ENCODE data around the gene TMEM208. TPM values are rescaled to one million over a fixed set of nuclear protein-coding genes. Genes with fewer than 3 reads are reported as not detected.

The TMEM208 gene
- polyA plus RNA-seq, 3 donors, result 34.2 to 48.7 (median 45.8) TPM

GRCh38 chr16:67244387-67245185 is 17.7 kb downstream of the TMEM208 start:
- DNase-seq (ENCODE audit: extremely low read depth in 1 of 11, low read depth in 9 of 11, low spot score in 4 of 11), result no peak

GRCh38 chr16:67245186-67245585 is 18.3 kb downstream of the TMEM208 start:
- DNase-seq (ENCODE audit: extremely low read depth in 1 of 11, low read depth in 9 of 11, low spot score in 4 of 11), result no peak

- peak in 1 of 11 donors; percentile 33 for DNase-seq (ENCODE audit: extremely low read depth in 1 of 11, low read depth in 9 of 11, low spot score in 4 of 11)
Measured at GRCh38 chr16:67245674-67246080, 18.7 kb downstream of the TMEM208 start.

- DNase-seq (ENCODE audit: extremely low read depth in 1 of 11, low read depth in 9 of 11, low spot score in 4 of 11), result peak; percentile 50 to 84 (median 73)
Measured at GRCh38 chr16:67246081-67246755, 19.3 kb downstream of the TMEM208 start.

DNA sequence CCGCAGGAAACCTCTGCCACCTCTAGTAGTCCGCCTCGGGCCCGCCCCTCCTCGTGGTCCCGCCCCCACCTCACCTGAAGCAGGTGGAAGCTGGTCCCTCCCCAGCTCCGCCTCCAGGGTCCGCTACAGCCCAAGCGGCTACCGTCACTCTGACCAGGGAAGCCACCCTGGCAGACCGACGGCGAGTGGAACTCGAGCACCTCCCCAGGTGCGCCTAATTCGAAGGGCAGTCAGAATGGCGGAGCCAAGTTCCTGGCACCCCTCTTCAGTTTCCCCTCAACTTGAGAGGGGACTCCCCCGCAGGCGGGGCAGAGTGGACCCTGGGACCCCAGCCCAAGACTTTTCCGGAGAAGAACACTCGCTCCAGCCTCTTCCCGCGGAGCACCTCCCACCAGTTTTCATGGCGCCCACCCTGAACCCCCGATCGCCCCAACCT is 19.8 kb downstream of the TMEM208 start:
- DNase-seq (ENCODE audit: extremely low read depth in 1 of 11, low read depth in 9 of 11, low spot score in 4 of 11), result peak in 3 of 11 donors; percentile 24 to 60 (median 41)

DNA sequence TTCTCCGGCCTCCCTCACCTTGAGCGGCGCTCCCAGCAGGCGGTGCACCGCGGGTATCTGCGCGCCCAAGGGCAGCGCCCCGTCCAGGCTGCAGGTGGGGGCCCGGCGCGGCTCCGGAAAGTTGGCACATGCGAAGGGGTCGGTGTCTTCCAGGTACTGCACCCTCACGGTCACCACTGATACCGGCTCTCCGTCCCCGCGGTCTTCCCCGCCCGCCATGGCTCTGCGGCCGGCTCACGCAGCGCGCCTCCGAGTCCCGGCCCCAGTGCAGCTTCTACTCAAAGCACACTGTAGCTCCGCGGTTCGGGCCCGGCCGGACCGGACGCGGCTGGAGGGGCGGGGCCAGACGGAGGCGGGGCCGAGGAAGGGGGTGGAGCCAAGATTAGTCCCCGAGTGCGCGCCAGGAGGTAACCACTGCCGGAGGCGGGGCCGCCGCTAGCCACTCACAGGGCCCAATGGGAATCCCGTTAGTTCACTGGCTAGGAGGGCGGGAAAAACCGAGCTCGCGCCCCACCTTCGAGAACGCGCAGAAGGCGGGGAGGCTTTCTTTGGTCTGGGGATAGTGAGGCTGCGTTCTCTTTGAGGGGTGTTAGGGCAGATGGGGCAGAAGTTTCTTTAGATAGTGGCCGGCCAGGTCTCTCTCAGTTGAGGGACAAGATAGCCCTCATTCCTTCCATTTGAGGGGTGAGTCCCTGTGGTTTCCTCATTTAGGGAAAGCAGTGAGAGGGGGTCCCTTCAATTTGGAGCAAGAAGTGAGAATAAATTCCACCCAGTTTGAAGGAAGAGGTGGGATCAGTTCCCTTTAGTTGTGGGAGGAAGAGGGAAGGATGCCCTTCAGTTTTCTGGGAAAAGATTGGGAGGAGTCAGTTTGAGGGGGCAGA is 20.5 kb downstream of the TMEM208 start, which contains the start of gene FHOD1:
TSS of gene FHOD1 (minus strand) at position 290 of the 881 bp plus-strand sequence. CDS start at position 219, 71 bp downstream.
- DNase-seq (ENCODE audit: extremely low read depth in 1 of 11, low read depth in 9 of 11, low spot score in 4 of 11), result peak; percentile 72 to 92 (median 89)

DNA sequence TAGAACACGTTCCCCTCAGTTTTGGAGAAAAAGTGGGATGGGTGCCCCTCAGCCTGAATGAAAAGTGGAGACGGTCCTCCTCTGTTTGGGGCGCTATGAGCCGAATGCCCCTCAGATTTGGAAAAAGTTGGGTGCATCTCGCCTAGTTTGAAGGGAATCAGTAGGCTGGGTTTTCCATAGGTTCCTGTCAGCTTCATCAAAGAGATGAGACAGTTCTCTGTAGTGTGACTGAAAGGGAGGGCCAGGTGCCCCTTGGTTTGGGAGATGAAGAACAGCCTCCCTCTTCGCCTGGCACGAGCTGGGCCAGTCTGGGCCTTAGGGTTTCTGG is 21.1 kb downstream of the TMEM208 start:
- no peak for DNase-seq (ENCODE audit: extremely low read depth in 1 of 11, low read depth in 9 of 11, low spot score in 4 of 11)

DNA sequence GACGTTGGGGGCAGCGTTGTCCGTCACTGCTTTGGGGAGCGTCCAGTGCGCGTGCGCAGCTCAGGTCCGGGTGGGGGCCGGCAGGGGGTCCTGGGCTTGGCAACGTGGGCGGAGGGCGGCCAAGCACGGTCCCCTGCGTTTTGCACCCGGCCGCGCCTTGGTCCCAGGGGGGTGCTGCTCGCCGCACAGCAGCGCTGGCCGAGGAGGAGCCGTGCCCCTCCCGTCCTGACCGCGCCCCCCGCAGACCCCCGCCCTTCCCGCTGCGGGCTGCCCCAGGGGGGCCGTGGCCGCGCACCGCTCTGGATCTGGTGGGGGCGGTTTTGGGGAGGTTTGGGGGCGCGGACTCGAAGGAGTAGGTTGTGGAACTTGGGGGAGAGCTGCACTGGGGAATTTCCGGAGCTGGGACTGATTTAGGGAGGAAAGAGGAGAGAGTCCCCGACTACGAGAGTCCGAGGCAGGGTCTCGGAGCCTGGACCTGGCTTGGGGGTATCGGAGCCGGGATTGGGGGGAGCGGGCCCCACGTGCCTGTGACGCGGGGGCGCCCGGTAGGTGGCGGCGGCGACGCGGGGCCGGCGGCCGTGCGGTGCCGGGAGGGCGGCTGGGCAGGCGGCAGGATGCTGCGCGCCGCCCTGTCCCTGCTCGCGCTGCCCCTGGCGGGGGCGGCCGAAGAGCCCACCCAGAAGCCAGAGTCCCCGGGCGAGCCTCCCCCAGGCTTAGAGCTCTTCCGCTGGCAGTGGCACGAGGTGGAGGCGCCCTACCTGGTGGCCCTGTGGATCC is 21.7 kb downstream of the TMEM208 start, which contains the start of gene SLC9A5:
TSS of gene SLC9A5 (plus strand) at position 579 of the 777 bp plus-strand sequence. CDS start at position 615, 36 bp downstream.
- peak in 1 of 11 donors; percentile 19 for DNase-seq (ENCODE audit: extremely low read depth in 1 of 11, low read depth in 9 of 11, low spot score in 4 of 11)

GRCh38 chr16:67249178-67250044 is 22.5 kb downstream of the TMEM208 start:
- no peak for DNase-seq (ENCODE audit: extremely low read depth in 1 of 11, low read depth in 9 of 11, low spot score in 4 of 11)

DNA sequence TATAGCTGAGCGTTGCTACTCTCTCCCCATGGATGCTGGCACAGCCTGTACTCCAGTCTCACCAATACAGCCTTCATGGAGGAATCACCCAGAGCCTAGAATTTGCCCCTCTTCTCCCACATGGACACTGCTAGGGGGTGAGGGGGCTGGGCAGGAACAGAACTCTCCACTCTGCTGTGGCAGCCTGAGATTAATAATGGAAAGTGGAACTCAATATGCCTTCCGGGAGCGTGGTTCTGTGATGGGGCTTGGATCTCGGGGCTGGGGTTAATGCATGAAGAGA is 23.1 kb downstream of the TMEM208 start:
- DNase-seq (ENCODE audit: extremely low read depth in 1 of 11, low read depth in 9 of 11, low spot score in 4 of 11), result no peak

- DNase-seq (ENCODE audit: extremely low read depth in 1 of 11, low read depth in 9 of 11, low spot score in 4 of 11), result no peak
Measured at GRCh38 chr16:67252609-67253497, 25.9 kb downstream of the TMEM208 start.

- no peak for DNase-seq (ENCODE audit: extremely low read depth in 1 of 11, low read depth in 9 of 11, low spot score in 4 of 11)
Measured at GRCh38 chr16:67254801-67255552, 28.0 kb downstream of the TMEM208 start.

DNA sequence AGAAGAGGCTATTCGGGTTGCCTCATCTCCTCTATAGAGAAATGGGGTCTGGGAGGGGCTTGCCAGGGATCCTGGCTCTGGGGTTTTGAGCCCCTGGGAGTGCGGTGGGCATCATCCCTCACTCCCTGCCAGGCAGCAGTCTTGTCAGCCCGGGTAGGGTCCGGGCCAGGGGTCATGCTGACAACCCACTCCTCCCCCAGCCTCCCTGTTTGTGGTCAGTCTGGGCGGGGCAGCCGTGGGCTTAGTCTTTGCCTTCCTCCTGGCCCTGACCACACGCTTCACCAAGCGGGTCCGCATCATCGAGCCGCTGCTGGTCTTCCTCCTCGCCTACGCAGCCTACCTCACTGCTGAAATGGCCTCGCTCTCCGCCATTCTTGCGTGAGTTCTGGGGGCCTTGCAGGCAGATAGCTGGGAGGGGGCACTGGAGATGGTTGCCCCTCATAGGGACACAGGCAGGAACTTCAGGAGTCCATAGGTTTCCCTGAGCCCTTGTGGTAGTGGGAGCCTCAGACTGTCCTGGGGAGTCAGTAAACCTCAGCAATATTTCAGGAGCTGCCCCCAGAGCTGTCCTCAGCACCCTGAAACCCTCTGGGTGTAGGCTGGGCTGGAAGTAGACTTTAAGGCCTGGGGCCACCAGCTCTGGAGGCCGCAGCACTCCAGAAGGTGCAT is 28.8 kb downstream of the TMEM208 start:
- DNase-seq (ENCODE audit: extremely low read depth in 1 of 11, low read depth in 9 of 11, low spot score in 4 of 11), result no peak

DNA sequence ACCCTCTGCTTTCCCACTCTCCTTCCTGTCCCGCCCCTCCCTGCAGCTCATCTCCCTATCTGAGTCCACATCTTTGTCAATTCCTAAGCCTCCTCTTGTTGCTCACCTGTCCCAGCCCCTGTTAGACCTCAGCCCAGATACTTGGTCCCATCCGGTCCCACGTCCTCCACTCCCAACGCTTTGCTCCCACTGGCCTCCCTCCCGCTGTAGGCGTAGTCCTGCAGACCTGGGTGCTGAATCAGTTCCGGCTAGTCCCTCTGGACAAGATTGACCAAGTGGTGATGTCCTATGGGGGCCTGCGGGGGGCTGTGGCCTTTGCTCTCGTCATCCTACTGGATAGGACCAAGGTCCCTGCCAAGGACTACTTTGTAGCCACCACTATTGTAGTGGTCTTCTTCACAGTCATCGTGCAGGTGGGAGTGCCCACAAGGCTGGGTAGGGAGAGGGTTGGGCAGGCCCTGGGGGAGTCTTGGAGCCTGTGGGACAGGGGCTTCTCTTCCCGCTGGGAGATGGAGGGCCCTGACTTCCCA is 29.8 kb downstream of the TMEM208 start:
- DNase-seq (ENCODE audit: extremely low read depth in 1 of 11, low read depth in 9 of 11, low spot score in 4 of 11), result no peak

GRCh38 chr16:67257486-67258160 is 30.7 kb downstream of the TMEM208 start:
- DNase-seq (ENCODE audit: extremely low read depth in 1 of 11, low read depth in 9 of 11, low spot score in 4 of 11), result no peak
